Tibial artery (tissue), 4 donors: Measurements from ENCODE around the gene ARHGEF25.
"Not testable (repeated sequence)": the region's sequence is repeated elsewhere in the genome, so short reads cannot be mapped to it uniquely, and the experiment has no call there.

Experiments used
- DNase-seq, 2 donors: peaks; one replicate each; pipeline ENCODE4 v3.0.0-alpha.2; 2019
- H3K27ac ChIP-seq, 2 donors: fragments of 200-600 bp; sonication (generic) in 1 of 2; 1 replicate in 1 of 2; 2 replicates in 1 of 2; pipeline ENCODE4 v1.5.1; 2018 to 2019; ENCODE audit warnings: mild to moderate bottlenecking in 1 of 2
- H3K27me3 ChIP-seq, 2 donors: fragments of 200-600 bp; sonication (generic) in 1 of 2; one replicate each; pipeline versions ENCODE4 v1.5.1 to v1.6.0; 2016 to 2019
- H3K36me3 ChIP-seq, 3 donors: fragments of 200-600 bp; sonication (generic) in 2 of 3; one replicate each; pipeline ENCODE4 v1.5.1; 2016 to 2019; ENCODE audit warnings: mild to moderate bottlenecking in 2 of 3
- H3K4me1 ChIP-seq, 4 donors: fragments of 200-600 bp; sonication (generic) in 2 of 4; 1 replicate in 3 of 4; 2 replicates in 1 of 4; pipeline ENCODE4 v1.5.1; 2016 to 2019
- H3K4me3 ChIP-seq, 2 donors: fragments of 200-600 bp; sonication (generic) in 1 of 2; 1 replicate in 1 of 2; 2 replicates in 1 of 2; pipeline ENCODE4 v1.5.1; 2018 to 2019; ENCODE audit warnings: mild to moderate bottlenecking in 2 of 2
- H3K9me3 ChIP-seq, 3 donors: fragments of 200-600 bp; sonication (generic) in 1 of 3; one replicate each; pipeline ENCODE4 v1.5.1; 2016 to 2019
- intact Hi-C: fragments of 100-400 bp; cut with DNase I; formaldehyde crosslinking; loops from one replicate; pipeline ENCODE4 v1.15.0; 2023; ENCODE audit warnings: low total_unique reads
- TF ChIP-seq, protein P1 (sequence below), 2 experiments: fragments of 200-600 bp in 1 of 2; fragments of 450-650 bp in 1 of 2; IDR thresholded peaks; one replicate each; pipeline ENCODE4 v1.5.1; 2017 to 2019; ENCODE audit warnings: antibody characterized with exemption in 2 of 2, mild to moderate bottlenecking in 1 of 2, moderate library complexity in 1 of 2

ARHGEF25 gene

DNA sequence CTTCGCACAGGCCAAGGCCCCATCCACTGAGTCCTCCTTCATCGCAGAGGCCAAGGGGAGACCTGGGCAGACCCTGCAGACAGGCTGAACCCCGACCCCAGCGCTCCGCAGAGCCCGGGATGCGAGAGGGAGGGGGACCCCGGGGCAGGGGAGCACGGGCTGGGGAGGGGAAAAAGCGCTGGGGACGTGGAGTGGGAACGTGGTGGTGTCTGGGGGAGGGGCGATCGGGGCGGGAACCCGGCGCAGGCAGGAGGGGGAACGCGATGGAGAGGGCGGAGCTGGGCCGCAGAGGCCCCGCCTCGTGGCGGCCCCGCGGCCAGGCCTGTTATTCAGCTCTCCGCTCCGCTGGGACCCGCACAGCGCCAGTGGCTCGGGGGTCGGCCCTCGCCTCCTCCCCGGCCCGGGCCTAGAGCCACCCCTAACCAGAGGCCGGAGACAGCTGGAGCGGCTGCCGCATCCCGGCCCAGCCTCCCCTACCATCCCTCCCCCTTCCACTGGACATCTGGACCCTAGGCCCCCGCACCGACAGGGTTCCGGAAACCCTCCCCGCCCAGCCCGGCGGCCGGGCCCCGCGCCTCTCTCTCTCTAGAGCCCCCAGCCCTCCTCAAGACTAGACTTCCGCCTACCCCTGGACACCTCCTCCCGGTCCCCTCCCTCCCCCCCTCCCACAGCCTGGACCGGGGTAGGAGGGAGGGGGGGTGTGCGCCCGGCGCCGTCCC is at the start of gene ARHGEF25:
Gene ARHGEF25, plus strand, starts transcription at position 328 of the 719 bp plus-strand sequence. CDS start 460 bp downstream, outside the sequence.
- Histone ChIP-seq H3K27me3 (no peaks in the 10 kb centered on the region), H3K27ac (peak within 1 kb of the TSS; percentile 97 to 99), H3K9me3 (no peaks in the 10 kb centered on the region), H3K4me3 (peak within 1 kb of the TSS; percentile 82 to 85), H3K36me3 (peaks cover 20 to 57% (median 31%) of the 10 kb centered on the region in 3 donors), H3K4me1 (peaks cover 0 to 63% (median 51%) of the 10 kb centered on the region in 4 donors)
- intact Hi-C loops, result loop anchor here (10.0 kb wide), 1 partner anchor 86 kb away; the partner anchor contains the start of genes DDIT3 and MBD6
- TF ChIP-seq, protein P1, sequence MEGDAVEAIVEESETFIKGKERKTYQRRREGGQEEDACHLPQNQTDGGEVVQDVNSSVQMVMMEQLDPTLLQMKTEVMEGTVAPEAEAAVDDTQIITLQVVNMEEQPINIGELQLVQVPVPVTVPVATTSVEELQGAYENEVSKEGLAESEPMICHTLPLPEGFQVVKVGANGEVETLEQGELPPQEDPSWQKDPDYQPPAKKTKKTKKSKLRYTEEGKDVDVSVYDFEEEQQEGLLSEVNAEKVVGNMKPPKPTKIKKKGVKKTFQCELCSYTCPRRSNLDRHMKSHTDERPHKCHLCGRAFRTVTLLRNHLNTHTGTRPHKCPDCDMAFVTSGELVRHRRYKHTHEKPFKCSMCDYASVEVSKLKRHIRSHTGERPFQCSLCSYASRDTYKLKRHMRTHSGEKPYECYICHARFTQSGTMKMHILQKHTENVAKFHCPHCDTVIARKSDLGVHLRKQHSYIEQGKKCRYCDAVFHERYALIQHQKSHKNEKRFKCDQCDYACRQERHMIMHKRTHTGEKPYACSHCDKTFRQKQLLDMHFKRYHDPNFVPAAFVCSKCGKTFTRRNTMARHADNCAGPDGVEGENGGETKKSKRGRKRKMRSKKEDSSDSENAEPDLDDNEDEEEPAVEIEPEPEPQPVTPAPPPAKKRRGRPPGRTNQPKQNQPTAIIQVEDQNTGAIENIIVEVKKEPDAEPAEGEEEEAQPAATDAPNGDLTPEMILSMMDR (IDR thresholded peaks at IDR 0.05), result no peak
- DNase-seq, result peak; percentile 64 to 92

- H3K9me3 ChIP-seq, result no peaks in the 10 kb centered on the region
- TF ChIP-seq, protein P1 (IDR thresholded peaks at IDR 0.05), result no peak
These were observed 47.9 kb upstream of the ARHGEF25 start for GRCh38 chr12:57563358-57563757.

DNA sequence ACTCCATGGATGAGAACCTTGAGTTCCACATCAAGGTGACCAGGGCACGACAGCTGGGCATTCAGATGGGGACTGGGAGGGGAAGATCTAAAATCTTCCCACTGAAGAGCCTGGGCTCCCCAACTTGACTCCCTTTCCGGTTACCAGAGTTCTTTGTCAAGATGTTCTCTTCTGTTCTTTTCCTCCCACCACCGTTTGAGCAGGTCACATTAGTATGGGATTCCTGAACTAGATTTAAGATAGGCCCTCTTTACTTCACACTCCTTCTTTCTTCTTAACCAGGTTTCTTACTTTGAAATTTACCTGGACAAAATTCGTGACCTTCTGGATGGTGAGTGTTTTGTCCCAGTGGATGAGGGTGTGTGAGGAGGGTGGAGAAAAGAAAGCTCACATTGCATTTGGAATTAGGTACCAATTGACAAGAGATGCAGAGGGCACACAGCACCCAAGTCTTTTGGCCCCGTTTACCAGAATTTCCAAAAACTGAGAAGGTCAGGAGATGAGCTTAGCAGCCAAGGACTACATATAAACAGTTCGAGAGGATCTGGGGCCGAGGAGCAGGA is 47.0 kb upstream of the ARHGEF25 start:
- intact Hi-C loops, result no loop called here
- no peak for DNase-seq
- Histone ChIP-seq H3K27ac (no peak overlapping the region), H3K36me3 (no peaks in the 10 kb centered on the region), H3K9me3 (no peaks in the 10 kb centered on the region), H3K4me1 (no peaks in the 10 kb centered on the region), H3K4me3 (no peak overlapping the region), H3K27me3 (peaks cover 0 to 16% of the 10 kb centered on the region in 2 donors)
- TF ChIP-seq, protein P1 (IDR thresholded peaks at IDR 0.05), result no peak

More at GRCh38 chr12:57563358-57563757, 47.9 kb upstream of the ARHGEF25 start:
- Histone ChIP-seq H3K27me3 (peaks cover 0 to 16% of the 10 kb centered on the region in 2 donors), H3K4me3 (no peak overlapping the region), H3K36me3 (no peaks in the 10 kb centered on the region), H3K4me1 (no peaks in the 10 kb centered on the region), H3K27ac (no peak overlapping the region)
- intact Hi-C loops, result no loop called here
- DNase-seq, result no peak

DNA sequence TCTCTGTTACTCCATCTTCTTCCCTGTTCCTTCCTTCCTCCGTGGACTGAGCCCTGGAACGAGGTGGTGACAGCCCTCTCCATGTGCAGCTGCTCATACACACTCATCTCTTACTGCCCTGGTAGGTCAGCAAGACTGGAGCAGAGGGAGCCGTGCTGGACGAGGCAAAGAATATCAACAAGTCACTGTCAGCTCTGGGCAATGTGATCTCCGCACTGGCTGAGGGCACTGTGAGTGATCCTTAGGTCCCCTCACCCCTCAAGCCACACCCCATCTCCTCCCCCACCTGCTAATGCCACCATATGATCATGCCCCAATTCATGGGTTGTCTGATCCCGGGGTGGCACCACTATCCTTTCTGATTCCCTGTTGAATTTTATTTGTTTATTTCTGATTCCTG is 42.4 kb upstream of the ARHGEF25 start:
- DNase-seq, result peak in 1 of 2 donors; percentile 37
- Histone ChIP-seq H3K4me1 (no peaks in the 10 kb centered on the region), H3K4me3 (no peak overlapping the region), H3K36me3 (no peaks in the 10 kb centered on the region), H3K9me3 (no peaks in the 10 kb centered on the region), H3K27me3 (peaks cover 0 to 16% of the 10 kb centered on the region in 2 donors), H3K27ac (no peak overlapping the region)
- TF ChIP-seq, protein P1 (IDR thresholded peaks at IDR 0.05), result no peak
- intact Hi-C loops, result no loop called here

GRCh38 chr12:57569858-57570257 is 41.4 kb upstream of the ARHGEF25 start:
- intact Hi-C loops, result no loop called here
- Histone ChIP-seq H3K27ac (no peak overlapping the region), H3K4me3 (no peak overlapping the region), H3K36me3 (no peaks in the 10 kb centered on the region), H3K4me1 (no peaks in the 10 kb centered on the region), H3K27me3 (peaks cover 0 to 14% of the 10 kb centered on the region in 2 donors), H3K9me3 (no peaks in the 10 kb centered on the region)
- DNase-seq, result peak in 1 of 2 donors; percentile 43
- TF ChIP-seq, protein P1 (IDR thresholded peaks at IDR 0.05), result no peak

DNA sequence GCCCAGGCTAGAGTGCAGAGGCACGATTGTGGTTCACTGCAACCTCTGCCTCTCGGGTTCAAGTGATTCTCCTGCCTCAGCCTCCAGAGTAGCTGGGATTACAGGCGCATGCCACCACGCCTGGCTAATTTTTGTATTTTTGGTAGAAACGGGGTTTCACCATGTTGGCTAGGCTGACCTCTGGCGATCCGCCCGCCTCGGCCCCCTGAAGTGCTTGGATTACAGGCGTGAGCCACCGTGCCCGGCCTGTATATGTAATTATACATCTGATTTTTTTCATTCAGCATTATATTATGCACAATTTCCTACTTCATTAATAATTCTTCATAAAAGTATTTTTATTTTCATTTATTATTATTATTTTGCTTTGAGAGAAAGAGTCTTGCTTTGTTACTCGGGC is 40.8 kb upstream of the ARHGEF25 start:
- intact Hi-C loops, H3K4me1 ChIP-seq, H3K27ac ChIP-seq, H3K36me3 ChIP-seq, H3K4me3 ChIP-seq, H3K9me3 ChIP-seq: not testable (repeated sequence)
- H3K27me3 ChIP-seq, result peaks cover 0 to 13% of the 10 kb centered on the region in 2 donors
- DNase-seq, result peak in 1 of 2 donors; percentile 4
